Lung (tissue), 12 donors: ENCODE measurements around the gene TBCK. TPM values are rescaled to one million over a fixed set of nuclear protein-coding genes. Genes with fewer than 3 reads are reported as not detected.
"Not testable (repeated sequence)": the region's sequence is repeated elsewhere in the genome, so short reads cannot be mapped to it uniquely, and the experiment has no call there.

Experiments
- ATAC-seq: fragments of 200-7000 bp; cut with Tn5 transposase; one replicate; pipeline ENCODE4 v1.9.1; 2020; ENCODE audit warnings: moderate number of reproducible peaks; ENCODE audit not compliant: insufficient read depth, low FRiP score
- DNase-seq, 3 donors: peaks; one replicate each; pipeline ENCODE4 v3.0.0-alpha.2; 2013 to 2017
- H3K27ac ChIP-seq, 2 donors: one replicate each; pipeline ENCODE4 v1.5.1; 2013; ENCODE audit warnings: mild to moderate bottlenecking in 2 of 2, moderate library complexity in 2 of 2, control low read depth in 1 of 2, inconsistent platforms in 1 of 2, low read depth in 1 of 2, low read length in 1 of 2
- H3K27me3 ChIP-seq, 3 donors: one replicate each; pipeline ENCODE4 v1.5.1; 2013; ENCODE audit warnings: low read length in 2 of 3; ENCODE audit not compliant: control insufficient read depth in 3 of 3, insufficient read depth in 3 of 3
- H3K36me3 ChIP-seq, 4 donors: one replicate each; pipeline ENCODE4 v1.5.1; 2013; ENCODE audit warnings: low read length in 4 of 4, mild to moderate bottlenecking in 1 of 4, moderate library complexity in 1 of 4; ENCODE audit not compliant: control insufficient read depth in 4 of 4, insufficient read depth in 4 of 4
- H3K4me1 ChIP-seq, 5 donors: one replicate each; pipeline ENCODE4 v1.5.1; 2013; ENCODE audit warnings: low read length in 5 of 5, mild to moderate bottlenecking in 2 of 5, moderate library complexity in 1 of 5; ENCODE audit not compliant: control insufficient read depth in 5 of 5, insufficient read depth in 5 of 5
- H3K4me3 ChIP-seq: one replicate; pipeline ENCODE4 v1.5.1; 2013; ENCODE audit warnings: mild to moderate bottlenecking, control low read depth, moderate library complexity
- H3K9ac ChIP-seq, 2 donors: one replicate each; pipeline ENCODE4 v1.5.1; 2013; ENCODE audit warnings: low read length in 2 of 2, control low read depth in 1 of 2; ENCODE audit not compliant: insufficient read depth in 1 of 2
- H3K9me3 ChIP-seq, 4 donors: one replicate each; pipeline ENCODE4 v1.5.1; 2013; ENCODE audit warnings: low read length in 3 of 4, mild to moderate bottlenecking in 1 of 4, moderate library complexity in 1 of 4; ENCODE audit not compliant: control insufficient read depth in 4 of 4, insufficient read depth in 3 of 4
- WGBS, 2 donors: extraction: QIAGEN DNeasy Blood & Tissue Kit; methylation state at CpG; one replicate each; pipeline ENCODE4 v1.1.7; 2013; 5-methylcytosine and 5-hydroxymethylcytosine counted together
- polyA plus RNA-seq, 2 donors: library from polyadenylated mRNA; stranded (reverse); fragments of 200-250 nt; gene quantifications; one replicate each; pipeline ENCODE4 v1.2.1, GENCODE V29; 2013
- total RNA-seq, 2 donors: library from RNA; depleted of rRNA in 1 of 2; stranded (reverse); fragments of >200 nt in 1 of 2; gene quantifications; one replicate each; pipeline ENCODE4 v1.2.1, GENCODE V29; 2014 to 2021
- TF ChIP-seq, protein P1 (sequence below): IDR thresholded peaks from 2 replicates; pipeline ENCODE4 v1.5.1; 2012; ENCODE audit warnings: mild to moderate bottlenecking; ENCODE audit errors: control extremely low read depth, extremely low read depth
- donor health status: control.
- donor health status: control.
- donor health status: Bipolar disorder and iron deficiency.
- donor health status: healthy.
- donor health status: DM: yes; HTN: yes; CAD: no.

Gene TBCK
- total and polyA plus RNA-seq, 4 donors = 6.7 to 71.2 (median 18.6) TPM

DNA sequence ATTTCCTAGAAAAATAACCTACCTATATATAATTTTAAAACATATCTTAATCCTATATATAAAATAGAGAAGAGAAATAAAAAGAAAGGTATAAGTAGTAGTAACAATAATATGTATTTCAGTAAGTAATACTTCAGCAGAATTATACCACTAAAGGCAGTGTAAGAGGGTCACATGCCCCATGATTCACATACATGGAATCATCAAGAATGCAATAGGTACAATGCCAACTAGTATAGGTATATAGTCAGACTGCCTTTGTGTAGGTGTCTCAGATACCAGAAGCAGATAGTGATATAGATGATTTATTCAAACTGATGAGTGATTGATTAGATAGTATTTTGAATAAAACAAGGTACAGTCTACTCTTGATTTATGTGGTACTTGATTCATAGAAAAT lies 9.8 kb upstream of the TBCK start:
- Histone ChIP-seq H3K36me3 (peaks cover 5 to 34% (median 15%) of the 10 kb centered on the region in 4 donors), H3K27ac (no peak overlapping the region), H3K9ac (no peak overlapping the region), H3K9me3 (no peaks in the 10 kb centered on the region), H3K27me3 (no peaks in the 10 kb centered on the region), H3K4me1 (no peaks in the 10 kb centered on the region), H3K4me3 (no peak overlapping the region)
- DNase-seq (no peak), ATAC-seq (no peak)
- TF ChIP-seq, protein P1, sequence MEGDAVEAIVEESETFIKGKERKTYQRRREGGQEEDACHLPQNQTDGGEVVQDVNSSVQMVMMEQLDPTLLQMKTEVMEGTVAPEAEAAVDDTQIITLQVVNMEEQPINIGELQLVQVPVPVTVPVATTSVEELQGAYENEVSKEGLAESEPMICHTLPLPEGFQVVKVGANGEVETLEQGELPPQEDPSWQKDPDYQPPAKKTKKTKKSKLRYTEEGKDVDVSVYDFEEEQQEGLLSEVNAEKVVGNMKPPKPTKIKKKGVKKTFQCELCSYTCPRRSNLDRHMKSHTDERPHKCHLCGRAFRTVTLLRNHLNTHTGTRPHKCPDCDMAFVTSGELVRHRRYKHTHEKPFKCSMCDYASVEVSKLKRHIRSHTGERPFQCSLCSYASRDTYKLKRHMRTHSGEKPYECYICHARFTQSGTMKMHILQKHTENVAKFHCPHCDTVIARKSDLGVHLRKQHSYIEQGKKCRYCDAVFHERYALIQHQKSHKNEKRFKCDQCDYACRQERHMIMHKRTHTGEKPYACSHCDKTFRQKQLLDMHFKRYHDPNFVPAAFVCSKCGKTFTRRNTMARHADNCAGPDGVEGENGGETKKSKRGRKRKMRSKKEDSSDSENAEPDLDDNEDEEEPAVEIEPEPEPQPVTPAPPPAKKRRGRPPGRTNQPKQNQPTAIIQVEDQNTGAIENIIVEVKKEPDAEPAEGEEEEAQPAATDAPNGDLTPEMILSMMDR = no peak

DNA sequence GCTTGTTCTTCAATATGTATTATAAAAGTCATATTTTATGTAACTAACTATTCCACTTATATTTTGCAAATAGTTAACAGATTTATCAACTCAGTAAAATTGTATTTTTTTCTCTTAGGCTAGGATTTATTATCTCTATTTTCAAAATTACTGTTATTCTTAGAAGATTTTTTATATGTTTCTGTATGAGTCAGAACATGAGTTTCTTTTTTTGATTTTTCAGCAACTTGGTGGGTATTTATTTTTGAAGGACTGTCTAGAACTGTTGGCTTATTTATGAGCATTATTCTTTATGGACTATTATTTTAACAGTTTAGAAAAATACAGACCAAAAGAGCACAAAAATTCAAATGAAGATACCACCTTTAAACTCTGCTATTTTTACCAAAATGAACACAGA lies 7.1 kb upstream of the TBCK start:
- H3K4me3 ChIP-seq = no peak overlapping the region
- H3K9ac ChIP-seq = no peak overlapping the region
- H3K4me1 ChIP-seq = no peaks in the 10 kb centered on the region
- DNase-seq (no peak), ATAC-seq (no peak)
- H3K27ac ChIP-seq = no peak overlapping the region
- H3K36me3 ChIP-seq = peaks cover 3 to 20% (median 9%) of the 10 kb centered on the region in 4 donors
- H3K9me3 ChIP-seq = no peaks in the 10 kb centered on the region
- TF ChIP-seq, protein P1 = no peak
- H3K27me3 ChIP-seq = no peaks in the 10 kb centered on the region

DNA sequence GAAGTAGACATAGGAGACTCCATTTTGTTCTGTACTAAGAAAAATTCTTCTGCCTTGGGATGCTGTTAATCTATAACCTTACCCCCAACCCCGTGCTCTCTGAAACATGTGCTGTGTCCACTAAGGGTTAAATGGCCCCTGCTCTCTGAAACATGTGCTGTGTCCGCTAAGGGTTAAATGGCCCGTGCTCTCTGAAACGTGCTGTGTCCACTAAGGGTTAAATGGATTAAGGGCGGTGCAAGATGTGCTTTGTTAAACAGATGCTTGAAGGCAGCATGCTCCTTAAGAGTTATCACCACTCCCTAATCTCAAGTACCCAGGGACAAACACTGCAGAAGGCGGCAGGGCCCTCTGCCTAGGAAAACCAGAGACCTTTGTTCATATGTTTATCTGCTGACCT lies 5.8 kb upstream of the TBCK start:
- H3K36me3 ChIP-seq, DNase-seq, ATAC-seq, H3K27me3 ChIP-seq, H3K9me3 ChIP-seq, H3K4me3 ChIP-seq, H3K27ac ChIP-seq, H3K9ac ChIP-seq: not testable (repeated sequence)
- peaks cover 0 to 11% (median 0%) of the 10 kb centered on the region in 5 donors for H3K4me1 ChIP-seq
- WGBS, 2 donors = 66 to 85% methylated on average over 6 of the region's 6 CpGs

DNA sequence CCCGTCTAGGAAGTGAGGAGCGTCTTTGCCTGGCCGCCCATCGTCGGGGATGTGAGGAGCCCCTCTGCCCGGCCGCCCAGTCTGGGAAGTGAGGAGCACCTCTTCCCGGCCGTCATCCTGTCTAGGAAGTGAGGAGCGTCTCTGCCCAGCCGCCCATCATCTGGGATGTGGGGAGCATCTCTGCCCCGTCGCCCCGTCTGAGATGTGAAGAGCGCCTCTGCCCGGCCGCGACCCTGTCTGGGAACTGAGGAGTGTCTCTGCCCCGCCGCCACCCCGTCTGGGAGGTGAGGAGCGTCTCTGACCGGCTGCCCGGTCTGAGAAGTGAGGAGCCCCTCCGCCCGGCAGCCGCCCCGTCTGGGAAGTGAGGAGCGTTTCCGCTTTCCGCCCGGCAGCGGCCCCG lies 5.2 kb upstream of the TBCK start:
- H3K4me3 ChIP-seq, H3K9me3 ChIP-seq, H3K27ac ChIP-seq, DNase-seq, ATAC-seq, H3K27me3 ChIP-seq, H3K36me3 ChIP-seq, H3K9ac ChIP-seq: not testable (repeated sequence)
- 97 to 98% methylated on average over 33 to 34 of the region's 34 CpGs for WGBS, 2 donors
- H3K4me1 ChIP-seq = peaks cover 0 to 11% (median 0%) of the 10 kb centered on the region in 5 donors

DNA sequence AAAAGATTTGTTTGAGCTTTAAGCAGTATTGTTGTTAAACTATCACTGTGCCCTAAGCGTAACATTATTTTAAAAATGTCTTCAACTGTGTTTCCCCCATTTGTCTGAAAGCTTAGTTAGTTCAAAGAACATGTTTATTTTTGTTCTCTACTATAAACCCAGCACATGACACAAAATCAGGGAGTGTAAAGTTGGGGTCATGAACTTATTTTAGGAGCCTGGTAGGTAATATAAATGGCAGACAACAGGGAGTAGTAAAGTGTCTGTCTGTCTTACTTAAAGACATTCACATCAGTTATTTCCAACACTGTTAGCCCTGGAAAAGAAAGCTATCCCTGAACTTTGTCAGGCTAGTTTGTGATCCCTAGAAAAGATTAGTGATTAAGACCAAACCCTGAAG lies 4.2 kb upstream of the TBCK start:
- Histone ChIP-seq H3K9ac (no peak overlapping the region), H3K4me1 (peaks cover 0 to 14% (median 0%) of the 10 kb centered on the region in 5 donors), H3K9me3 (no peaks in the 10 kb centered on the region), H3K4me3 (no peak overlapping the region), H3K27ac (no peak overlapping the region), H3K27me3 (no peaks in the 10 kb centered on the region), H3K36me3 (peaks cover 0 to 4% (median 2%) of the 10 kb centered on the region in 4 donors)
- whole genome bisulfite sequencing, 2 donors = 100% methylated on average over 1 of the region's 1 CpG
- ATAC-seq = no peak
- DNase-seq = no peak
- TF ChIP-seq, protein P1 = no peak
